ENCODE data around the gene BCORL1.

Gene BCORL1, protein sequence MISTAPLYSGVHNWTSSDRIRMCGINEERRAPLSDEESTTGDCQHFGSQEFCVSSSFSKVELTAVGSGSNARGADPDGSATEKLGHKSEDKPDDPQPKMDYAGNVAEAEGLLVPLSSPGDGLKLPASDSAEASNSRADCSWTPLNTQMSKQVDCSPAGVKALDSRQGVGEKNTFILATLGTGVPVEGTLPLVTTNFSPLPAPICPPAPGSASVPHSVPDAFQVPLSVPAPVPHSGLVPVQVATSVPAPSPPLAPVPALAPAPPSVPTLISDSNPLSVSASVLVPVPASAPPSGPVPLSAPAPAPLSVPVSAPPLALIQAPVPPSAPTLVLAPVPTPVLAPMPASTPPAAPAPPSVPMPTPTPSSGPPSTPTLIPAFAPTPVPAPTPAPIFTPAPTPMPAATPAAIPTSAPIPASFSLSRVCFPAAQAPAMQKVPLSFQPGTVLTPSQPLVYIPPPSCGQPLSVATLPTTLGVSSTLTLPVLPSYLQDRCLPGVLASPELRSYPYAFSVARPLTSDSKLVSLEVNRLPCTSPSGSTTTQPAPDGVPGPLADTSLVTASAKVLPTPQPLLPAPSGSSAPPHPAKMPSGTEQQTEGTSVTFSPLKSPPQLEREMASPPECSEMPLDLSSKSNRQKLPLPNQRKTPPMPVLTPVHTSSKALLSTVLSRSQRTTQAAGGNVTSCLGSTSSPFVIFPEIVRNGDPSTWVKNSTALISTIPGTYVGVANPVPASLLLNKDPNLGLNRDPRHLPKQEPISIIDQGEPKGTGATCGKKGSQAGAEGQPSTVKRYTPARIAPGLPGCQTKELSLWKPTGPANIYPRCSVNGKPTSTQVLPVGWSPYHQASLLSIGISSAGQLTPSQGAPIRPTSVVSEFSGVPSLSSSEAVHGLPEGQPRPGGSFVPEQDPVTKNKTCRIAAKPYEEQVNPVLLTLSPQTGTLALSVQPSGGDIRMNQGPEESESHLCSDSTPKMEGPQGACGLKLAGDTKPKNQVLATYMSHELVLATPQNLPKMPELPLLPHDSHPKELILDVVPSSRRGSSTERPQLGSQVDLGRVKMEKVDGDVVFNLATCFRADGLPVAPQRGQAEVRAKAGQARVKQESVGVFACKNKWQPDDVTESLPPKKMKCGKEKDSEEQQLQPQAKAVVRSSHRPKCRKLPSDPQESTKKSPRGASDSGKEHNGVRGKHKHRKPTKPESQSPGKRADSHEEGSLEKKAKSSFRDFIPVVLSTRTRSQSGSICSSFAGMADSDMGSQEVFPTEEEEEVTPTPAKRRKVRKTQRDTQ (N-terminal part only)

DNA sequence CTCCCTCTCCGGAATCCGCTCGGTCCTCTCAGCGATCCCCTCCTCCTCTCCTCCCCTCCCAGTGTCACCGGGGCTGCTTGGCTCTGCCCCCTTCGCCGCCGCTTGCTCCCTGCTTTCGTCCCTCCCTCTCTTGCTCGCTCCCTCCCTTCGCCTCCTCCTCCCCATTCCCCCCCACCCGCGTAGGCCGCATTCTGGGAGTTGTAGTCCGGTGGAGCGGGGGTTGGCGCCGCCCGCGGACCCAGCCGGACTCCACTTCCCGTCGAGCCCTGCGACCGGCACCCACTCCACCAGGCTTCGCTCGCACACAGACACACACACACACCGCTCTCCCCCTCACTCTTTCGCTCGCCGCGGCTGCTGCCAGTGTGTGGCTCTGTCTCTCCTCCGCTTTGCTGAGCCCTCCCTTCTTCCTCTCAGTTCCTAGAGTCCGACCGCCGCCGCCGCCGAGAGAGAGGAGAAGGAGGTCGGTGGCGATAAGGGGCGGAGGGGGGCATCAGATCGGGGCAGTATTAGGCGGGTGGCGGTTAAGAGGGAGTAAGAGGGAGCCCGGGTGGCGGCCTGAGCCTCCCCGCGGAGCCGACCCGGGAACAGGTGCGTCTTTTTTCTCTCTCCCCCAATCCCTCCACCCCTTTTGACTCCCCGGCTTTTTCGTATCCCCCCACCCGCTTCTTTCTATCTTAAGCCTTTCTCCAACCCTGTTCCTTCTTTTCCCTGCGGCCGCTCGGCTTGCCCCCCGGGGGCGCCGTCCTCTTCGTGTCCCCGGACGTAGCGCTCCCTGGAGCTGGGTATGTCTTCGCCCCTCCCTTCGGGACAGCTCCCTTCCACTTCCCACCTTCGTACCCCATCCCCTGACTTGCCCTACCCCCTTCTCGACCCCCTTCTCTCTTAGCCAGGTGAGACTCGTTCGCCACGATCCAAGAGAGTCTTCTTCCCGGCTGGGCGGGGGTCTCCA, at the start of gene BCORL1:
Gene BCORL1 (plus strand): TSS at position 336 of the 952 bp plus-strand sequence. CDS start 22,597 bp downstream, outside the sequence.
- DNase-seq = peak; percentile 73 to 79

DNA sequence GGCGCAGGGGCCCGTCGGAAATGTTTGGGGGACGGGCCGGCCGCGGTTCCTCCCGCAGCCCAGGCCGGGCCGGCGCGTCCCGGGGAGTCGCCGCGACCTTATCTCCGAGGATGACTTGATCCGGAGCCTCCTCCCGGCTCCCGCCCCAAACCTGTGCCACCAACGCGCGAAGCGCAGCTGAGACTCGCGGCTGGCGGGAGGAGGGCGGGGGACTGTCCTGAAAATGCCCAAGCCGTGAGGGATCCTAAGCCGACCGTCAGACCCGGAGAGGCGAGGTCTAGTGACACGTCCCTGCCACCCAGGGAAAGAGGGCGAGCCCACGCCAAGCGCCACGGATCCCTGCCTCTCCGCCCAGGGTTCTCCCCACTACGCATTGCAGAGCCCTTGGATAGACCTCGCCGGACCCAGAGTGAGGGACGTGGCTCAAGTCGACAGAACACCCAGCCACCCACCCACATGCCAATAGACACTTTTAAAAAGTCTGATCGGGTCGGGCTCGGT, 49.6 kb upstream of the BCORL1 start:
- no peak for DNase-seq

DNA sequence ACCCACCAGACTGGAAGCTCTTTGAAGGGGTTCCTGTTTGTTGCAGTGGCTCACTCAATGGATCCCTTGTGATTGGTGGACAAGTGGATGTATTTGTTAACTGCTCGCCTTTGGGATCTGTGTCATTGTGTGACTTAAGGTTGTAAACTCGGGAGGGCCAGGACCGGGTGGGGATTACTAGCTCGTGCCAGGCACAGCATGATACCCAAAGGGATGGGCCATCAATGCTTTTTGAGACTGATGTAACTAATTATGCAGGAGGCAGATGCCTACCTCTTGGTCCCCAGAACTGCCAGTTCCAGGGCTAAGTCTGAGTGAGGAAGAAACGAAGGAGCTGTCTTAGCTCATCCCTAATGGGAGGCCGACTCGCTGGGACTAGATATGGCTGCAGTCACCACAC, 48.7 kb upstream of the BCORL1 start:
- no peak for DNase-seq

DNA sequence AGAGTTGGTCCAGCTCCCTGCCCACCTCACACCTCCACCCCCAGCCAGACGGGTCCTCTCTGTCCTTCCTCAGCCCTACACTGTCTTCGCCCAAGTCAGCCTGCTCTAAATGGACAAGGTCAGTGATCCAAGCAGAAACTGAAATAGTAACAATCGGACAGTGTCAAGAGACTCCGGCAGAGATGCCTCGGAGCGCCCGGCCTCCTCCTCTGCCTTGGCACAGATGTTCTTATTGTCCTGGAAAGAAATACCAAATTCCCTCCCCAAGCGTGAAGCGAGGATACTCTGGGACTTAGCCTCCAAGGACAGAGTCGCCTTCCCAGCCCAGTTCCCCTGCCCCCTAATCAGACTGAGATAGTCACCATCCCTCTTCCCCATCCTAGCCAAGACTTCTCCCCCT, 48.0 kb upstream of the BCORL1 start:
- no peak for DNase-seq

DNA sequence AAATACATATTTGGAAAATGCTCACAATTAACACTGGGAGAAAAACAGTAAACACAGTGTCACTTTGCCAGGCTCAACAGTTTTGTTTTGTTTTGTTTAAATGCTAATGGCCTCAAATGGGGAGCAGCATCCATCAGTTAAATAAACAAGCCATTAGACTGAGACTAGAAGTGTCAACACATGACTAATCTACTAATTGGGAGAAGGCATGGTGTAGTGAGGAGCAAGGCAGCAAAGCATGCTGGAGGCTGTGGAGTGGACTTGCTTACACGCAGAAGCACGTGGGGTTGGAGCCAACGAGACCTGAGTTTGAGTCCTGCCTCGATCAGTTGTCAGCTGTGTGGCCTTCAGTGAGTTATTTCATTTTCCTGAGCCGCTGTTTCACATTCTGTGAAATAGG, 47.5 kb upstream of the BCORL1 start:
- DNase-seq = no peak

DNA sequence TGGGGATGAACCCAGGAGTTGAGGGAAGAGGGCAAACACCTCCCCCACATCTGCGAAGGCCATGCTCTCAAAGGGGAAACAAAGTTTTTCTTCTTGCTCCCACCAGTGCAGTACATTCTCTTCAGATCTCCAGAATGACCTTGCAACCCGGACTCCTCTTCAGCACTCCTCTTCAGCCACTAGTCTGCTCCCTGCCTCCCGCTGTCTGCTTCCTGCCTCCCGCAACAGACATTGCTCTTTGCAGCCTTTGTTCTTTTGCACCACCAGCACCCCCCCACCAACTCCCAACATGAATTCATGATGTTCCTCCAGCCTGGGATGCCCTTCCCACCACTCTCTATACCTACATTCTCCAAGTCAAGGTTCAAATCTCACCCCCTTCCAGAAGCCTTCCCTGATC, 44.4 kb upstream of the BCORL1 start:
- DNase-seq = no peak

DNA sequence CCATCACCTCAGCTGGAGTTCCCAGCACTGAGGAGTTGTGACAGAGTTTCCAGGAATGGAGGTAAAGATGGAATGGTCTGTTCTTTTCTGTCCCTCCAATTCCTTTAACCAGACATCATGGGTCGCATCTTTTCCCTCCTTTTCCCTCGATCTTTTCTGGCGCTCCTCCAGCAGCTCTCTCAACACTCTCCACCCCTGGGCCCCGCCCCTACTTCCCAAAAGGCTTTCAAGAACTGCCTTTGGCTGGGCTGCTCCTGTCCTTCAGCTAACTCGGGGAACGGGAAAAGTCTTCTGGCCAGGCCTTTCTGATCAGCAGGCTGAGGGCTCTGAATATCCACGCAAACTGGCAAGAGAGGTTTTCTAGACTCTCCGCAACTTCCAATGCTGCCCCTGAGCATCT, 42.4 kb upstream of the BCORL1 start:
- no peak for DNase-seq

DNA sequence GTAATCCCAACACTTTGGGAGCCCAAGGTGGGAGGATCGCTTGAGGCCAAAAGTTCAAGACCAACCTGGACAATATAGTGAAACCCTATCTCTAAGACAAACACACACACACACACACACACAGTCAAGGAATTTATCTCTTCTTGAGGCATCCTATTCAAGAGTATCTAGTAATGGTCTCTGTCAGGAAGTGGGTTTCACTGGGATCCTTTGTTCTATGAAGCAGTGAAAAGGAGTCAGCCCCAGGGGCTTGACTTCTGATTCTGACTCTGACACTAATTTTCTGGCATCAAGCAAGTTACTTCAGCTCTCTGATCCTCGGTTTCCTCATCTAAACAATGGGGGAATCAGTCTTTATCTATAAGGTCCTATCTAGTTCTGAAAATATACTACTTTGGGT, 41.7 kb upstream of the BCORL1 start:
- no peak for DNase-seq

DNA sequence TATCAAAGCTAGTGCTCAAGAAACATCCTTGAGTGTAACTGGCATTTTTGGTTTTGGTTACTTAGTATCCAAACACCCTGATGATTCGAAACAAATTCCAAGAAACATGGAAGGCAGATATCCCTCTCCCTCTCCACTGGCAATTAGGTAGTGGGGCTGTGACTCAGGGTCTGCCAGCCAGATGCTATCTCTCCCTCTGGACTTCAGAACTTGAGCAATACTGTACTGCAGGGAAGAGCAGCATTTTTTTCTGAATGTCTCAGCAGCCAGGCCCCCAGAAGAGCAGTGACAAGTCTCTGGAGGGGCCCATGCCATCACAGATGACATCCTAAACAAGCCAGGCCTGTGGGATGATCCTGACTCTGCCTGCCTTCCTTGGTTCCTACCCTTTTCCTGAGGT, 37.3 kb upstream of the BCORL1 start:
- DNase-seq = no peak

DNA sequence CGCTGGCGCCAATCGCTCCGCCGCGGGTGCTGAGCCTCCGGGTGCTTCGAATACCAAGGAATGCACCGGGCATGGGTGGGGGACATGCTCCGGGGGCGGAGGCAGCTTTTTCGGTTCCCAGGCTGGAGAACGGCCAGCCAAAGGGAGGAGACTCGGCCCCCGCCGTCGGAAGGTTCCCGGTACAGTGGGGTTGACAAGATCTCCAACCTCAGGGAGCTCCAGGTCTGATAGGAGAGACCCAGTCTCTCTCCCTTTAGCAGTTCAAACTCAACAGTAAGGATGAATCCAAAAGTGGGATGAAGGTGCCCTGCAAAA, 29.1 kb upstream of the BCORL1 start:
- DNase-seq = no peak

DNA sequence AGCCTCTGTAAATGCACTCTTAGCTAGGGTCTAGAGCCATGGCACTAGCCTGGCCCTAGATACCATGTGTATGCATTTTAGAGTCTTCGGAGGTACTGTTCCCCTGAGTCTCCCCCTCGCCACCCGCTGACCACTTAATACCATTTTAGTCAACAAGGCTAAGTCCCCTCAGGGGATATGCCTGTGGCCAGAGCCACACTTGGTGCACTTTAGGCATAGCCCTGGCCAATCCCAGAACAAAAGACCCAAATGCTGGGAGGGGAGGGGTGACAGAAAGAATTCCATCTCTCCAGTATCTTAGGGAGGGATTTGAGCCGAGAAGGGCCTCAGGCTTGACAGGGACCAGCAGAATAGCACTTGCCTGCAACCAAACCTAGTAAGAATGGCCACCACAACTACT, 28.6 kb upstream of the BCORL1 start:
- DNase-seq = no peak

DNA sequence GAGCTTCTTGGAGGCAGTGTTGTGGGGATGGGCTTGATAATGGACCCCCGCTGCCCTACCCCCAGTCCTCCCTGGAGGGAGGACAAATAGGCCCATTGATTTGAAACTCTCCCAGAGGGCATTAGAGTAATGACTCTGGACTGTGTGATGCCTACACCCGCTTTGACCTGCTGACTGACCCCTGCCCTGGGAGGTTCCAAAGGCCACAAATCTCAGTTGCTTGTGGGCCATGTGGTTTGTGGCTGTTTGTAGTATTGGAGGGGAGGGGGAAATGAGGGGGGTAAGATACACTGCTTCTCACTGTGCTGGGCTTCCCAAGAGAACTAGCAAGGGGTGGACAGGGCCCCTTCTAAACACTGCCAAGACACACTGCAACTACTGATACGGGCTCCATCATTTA, 27.6 kb upstream of the BCORL1 start:
- DNase-seq = no peak

DNA sequence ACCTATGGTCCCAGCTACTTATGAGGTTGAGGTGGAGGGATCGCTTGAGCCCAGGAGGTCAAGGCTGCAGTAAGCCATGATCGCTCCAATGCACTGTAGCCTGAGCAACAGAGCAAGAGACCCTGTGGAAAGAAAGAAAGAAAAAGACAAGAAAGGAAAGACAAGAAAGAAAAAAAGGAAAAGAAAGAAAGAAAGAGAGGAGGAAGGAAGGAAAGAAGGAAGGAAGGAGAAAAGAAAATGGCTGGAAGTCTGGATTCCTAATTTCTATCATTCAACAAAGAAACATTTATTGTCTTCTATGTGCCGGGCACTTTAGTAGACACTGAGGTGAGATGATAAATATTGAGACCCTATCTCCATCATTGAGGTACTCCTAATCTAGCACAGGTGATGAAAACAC, 26.8 kb upstream of the BCORL1 start:
- DNase-seq = no peak

DNA sequence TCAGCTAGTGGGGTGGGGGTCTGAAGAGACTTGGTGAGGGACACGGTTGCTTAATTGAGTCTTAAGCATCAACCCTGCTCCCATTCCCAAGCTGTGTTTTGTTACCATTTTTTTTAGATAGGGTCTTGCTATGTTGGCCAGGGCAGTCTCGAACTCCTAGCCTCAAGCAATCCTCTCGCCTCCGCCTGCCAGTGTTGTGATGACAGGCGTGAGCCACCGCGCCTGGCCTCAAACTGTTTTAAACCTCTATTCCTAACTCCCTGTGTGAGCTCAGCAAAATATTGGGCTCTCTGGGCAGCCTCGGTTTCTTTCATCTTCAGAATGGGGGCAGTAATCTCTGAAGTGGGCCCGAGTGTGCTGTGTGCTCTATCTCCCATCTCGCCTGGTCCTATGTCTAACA, 26.3 kb upstream of the BCORL1 start:
- DNase-seq = no peak

DNA sequence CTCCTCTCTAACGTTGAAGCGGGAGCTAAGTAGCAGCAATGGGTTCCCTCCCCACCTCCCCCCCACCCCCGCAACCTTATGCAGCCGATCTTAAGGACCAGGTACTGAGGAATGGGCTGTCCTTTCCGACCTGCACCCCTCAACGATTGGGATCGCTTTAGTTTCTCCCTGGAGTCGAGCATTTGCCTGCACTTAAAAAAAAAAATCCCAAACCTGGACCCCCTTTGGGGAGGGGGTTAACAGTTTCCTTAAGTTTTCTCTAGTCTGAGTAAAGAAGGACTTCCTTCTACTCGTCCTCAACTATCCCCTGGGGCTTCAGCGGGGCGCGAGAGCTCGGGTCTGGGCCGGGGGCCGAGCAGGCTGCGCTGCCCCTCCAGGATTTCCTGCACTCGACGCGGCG, 25.7 kb upstream of the BCORL1 start:
- DNase-seq = no peak

DNA sequence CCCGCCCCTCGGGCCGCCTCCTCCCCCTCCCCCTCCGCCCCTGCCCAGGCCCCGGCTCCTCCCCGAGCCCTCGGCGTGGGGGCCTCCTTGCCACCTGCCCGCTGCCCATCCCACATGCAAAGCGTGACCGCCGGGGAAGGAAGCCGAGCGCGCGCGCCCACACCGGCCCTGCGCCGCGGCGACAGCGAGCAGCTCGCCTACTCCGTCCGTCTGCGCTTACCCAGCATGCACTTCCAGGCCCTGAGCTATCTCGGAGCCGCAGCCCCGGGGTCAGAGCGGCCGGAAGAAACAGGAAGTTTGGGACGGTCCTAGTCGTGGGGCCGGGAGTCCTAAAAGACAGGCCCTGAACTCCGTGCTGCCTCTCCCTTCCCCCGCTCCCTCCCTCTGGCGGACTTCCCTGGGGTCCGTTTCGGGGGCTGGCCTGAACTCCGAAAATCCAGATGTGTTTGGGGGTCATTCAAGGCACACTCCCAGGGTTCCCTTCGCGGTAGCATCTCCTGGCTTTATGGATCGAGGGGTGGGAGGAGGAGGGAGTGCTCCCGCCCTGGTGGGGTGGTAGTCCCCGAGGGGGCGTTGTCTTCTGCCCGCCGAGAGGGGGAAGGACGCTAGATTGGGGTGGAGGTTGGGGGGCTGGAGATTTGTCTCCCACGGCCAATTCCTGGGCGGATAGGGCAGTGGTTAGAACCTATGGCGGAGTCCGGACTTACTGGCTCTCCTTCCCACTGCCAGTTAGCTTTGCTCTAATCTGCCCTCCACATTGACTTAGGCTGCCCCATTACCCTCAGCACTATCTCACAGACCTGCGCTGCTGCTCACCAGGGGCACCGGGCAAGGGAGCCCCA, 25.0 kb upstream of the BCORL1 start:
- peak; percentile 62 to 66 for DNase-seq

DNA sequence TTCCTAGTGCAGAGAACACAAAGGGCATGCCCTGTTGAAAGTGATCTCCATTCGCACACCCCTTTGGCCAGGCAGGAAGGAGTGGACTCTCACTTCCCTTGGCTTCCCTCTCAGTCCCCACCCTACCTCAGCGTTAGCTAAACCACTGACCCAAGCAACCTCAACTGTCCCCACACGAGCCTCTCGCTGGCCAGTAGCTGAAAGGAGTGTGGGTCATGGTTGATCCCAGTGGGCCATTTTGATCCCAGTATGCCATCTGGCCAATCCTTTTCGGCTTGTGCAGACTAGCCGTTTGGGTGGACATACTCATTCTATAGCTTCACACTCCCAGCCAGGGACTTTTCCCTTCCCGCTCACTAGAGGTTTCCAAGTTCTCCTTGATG, 24.4 kb upstream of the BCORL1 start:
- no peak for DNase-seq

DNA sequence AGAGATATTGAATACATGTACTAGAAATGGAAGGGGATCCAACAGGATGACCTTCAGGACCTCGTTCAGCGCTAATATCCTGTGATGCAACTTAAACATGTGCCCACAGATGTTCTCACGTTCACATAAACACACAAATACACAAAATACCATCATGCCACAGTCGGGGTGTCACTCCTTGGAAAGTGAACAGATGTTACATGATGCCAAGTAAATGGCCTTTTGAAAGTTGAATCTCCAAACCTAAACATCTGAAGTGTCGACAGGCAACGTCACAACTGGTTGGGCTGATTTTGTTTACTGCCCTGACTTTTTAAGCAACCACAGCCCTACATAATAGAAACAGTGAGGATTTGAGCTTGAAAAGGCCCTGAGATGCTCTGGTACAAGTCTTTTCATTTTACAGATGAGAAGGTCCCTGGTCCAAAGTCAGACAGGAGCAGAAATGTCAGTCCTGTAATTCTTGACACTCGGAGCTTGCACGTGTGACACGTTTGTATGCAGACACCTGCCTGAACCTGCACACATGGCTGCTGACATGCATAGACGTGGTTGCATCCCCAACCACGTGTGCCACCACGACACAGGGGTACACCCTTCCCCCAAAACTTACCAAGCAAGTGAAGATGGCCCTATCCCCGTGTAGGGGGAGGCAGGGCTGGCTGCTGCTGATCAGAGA, 23.5 kb upstream of the BCORL1 start:
- no peak for DNase-seq

DNA sequence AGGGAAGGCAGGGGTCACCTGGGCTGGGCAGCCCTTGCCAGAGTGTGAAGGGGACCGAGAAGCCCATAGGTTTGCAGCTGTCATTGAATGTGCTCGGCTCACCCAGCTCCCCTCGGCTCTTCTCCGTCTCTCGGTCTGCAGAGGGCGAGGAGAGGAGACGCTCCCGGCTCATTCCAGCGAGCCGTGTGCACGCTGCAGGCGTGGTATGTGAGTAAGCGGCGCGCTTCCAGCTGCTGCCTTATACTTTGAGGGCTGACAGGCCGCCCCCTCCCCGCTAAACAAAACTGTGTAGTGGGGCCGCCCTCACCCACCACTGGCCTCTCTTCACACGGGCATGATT, 23.0 kb upstream of the BCORL1 start:
- DNase-seq = no peak

All from AML-193 (cell line).